Omental fat pad (tissue), 4 donors: ENCODE measurements around the gene VPS33A. TPM values are rescaled to one million over a fixed set of nuclear protein-coding genes. Genes with fewer than 3 reads are reported as not detected.

ENCODE experiments used
- ATAC-seq: fragments of 150-250 bp; one replicate; pipeline ENCODE4 v1.9.1; 2016; ENCODE audit warnings: mild to moderate bottlenecking, moderate library complexity; ENCODE audit not compliant: low FRiP score
- DNase-seq: peaks from one replicate; pipeline ENCODE4 v3.0.0-alpha.2; 2019; ENCODE audit warnings: low spot score
- CTCF ChIP-seq, 3 donors: fragments of 450-650 bp; IDR thresholded peaks; one replicate each; pipeline ENCODE4 v1.5.1; 2016 to 2017; ENCODE audit warnings: antibody characterized with exemption in 3 of 3, mild to moderate bottlenecking in 3 of 3, moderate library complexity in 2 of 3
- total RNA-seq, 4 donors: library from RNA; depleted of rRNA; stranded (reverse); fragments of >200 nt; gene quantifications; one replicate each; pipeline ENCODE4 v1.1.0, GENCODE V29; 2016

VPS33A gene
- total RNA-seq, 4 donors from 2014 or later: 8.7 to 17.7 (median 11.0) TPM

GRCh38 chr12:122250536-122250935 is 15.8 kb downstream of the VPS33A start:
- DNase-seq: no peak
- no peak for ATAC-seq
- TF ChIP-seq CTCF (IDR thresholded peaks at IDR 0.05): no peak

- ATAC-seq: no peak
- no peak for TF ChIP-seq CTCF (IDR thresholded peaks at IDR 0.05)
- DNase-seq: no peak
Observed at GRCh38 chr12:122250047-122250446, 16.2 kb downstream of the VPS33A start.

- TF ChIP-seq CTCF (IDR thresholded peaks at IDR 0.05): no peak
- no peak for DNase-seq
- no peak for ATAC-seq
Observed at GRCh38 chr12:122245553-122245952, 20.7 kb downstream of the VPS33A start.

GRCh38 chr12:122244565-122245371 is 21.5 kb downstream of the VPS33A start:
- DNase-seq (no peak), ATAC-seq (no peak)
- no peak for TF ChIP-seq CTCF (IDR thresholded peaks at IDR 0.05)

GRCh38 chr12:122243965-122244364 is 22.3 kb downstream of the VPS33A start:
- DNase-seq (no peak), ATAC-seq (no peak)
- TF ChIP-seq CTCF (IDR thresholded peaks at IDR 0.05): no peak

- TF ChIP-seq CTCF (IDR thresholded peaks at IDR 0.05): no peak
- ATAC-seq: no peak
- DNase-seq: no peak
Observed at GRCh38 chr12:122238861-122239260, 27.4 kb downstream of the VPS33A start.

- TF ChIP-seq CTCF (IDR thresholded peaks at IDR 0.05): no peak
- DNase-seq: no peak
- no peak for ATAC-seq
Observed at GRCh38 chr12:122235741-122236140, 30.6 kb downstream of the VPS33A start.
